GM19025 (cell line): Measurements from ENCODE around the gene SUN5.
"Not testable (repeated sequence)": the region's sequence is repeated elsewhere in the genome, so short reads cannot be mapped to it uniquely, and the experiment has no call there.

ENCODE experiments used
- ATAC-seq: cut with Tn5 transposase; IDR thresholded peaks from one replicate; pipeline ENCODE4 v1.9.1; 2021; ENCODE audit warnings: mild to moderate bottlenecking, low read depth, moderate library complexity; ENCODE audit not compliant: unreplicated experiment

SUN5 gene

GRCh38 chr20:33004141-33004751 is at the start of gene SUN5:
SUN5 (minus strand) TSS chr20:33004433; CDS start chr20:33004340, 93 bp downstream.
- no peak for ATAC-seq

GRCh38 chr20:33053291-33054106 is 49.3 kb upstream of the SUN5 start, which contains the start of gene BPIFB3:
BPIFB3 (plus strand) TSS chr20:33053903; CDS start chr20:33055436, 1,533 bp downstream.
- no peak for ATAC-seq

- no peak for ATAC-seq
Observed at GRCh38 chr20:33051333-33051732, 47.1 kb upstream of the SUN5 start.

- ATAC-seq, result no peak
Observed at GRCh38 chr20:33046412-33046811, 42.2 kb upstream of the SUN5 start.

- ATAC-seq, result not testable (repeated sequence)
Observed at GRCh38 chr20:33045129-33045721, 41.0 kb upstream of the SUN5 start.

GRCh38 chr20:33043731-33044181 is 39.5 kb upstream of the SUN5 start:
- ATAC-seq, result no peak

GRCh38 chr20:33042983-33043730 is 38.9 kb upstream of the SUN5 start:
- ATAC-seq, result no peak

- ATAC-seq, result no peak
Observed at GRCh38 chr20:33042430-33042829, 38.2 kb upstream of the SUN5 start.

GRCh38 chr20:33038243-33038642 is 34.0 kb upstream of the SUN5 start:
- no peak for ATAC-seq

GRCh38 chr20:33037456-33037855 is 33.2 kb upstream of the SUN5 start:
- ATAC-seq, result no peak

GRCh38 chr20:33034901-33035492 is 30.8 kb upstream of the SUN5 start:
- ATAC-seq, result no peak

GRCh38 chr20:33034115-33034514 is 29.9 kb upstream of the SUN5 start:
- ATAC-seq, result no peak

GRCh38 chr20:33033381-33033780 is 29.1 kb upstream of the SUN5 start:
- ATAC-seq, result no peak

GRCh38 chr20:33032555-33032954 is 28.3 kb upstream of the SUN5 start:
- ATAC-seq, result no peak

GRCh38 chr20:33031531-33031930 is 27.3 kb upstream of the SUN5 start, which contains the start of gene BPIFB6:
BPIFB6 (plus strand) TSS chr20:33031648; CDS start chr20:33031648, 0 bp downstream.
- no peak for ATAC-seq

GRCh38 chr20:33030569-33030968 is 26.3 kb upstream of the SUN5 start:
- ATAC-seq, result no peak

- ATAC-seq, result no peak
Observed at GRCh38 chr20:33030076-33030475, 25.8 kb upstream of the SUN5 start.

- ATAC-seq, result no peak
Observed at GRCh38 chr20:33028875-33029274, 24.6 kb upstream of the SUN5 start.

GRCh38 chr20:33027769-33028751 is 23.8 kb upstream of the SUN5 start:
- ATAC-seq, result no peak
